ENCODE results near the gene GOPC.

Gene GOPC

DNA sequence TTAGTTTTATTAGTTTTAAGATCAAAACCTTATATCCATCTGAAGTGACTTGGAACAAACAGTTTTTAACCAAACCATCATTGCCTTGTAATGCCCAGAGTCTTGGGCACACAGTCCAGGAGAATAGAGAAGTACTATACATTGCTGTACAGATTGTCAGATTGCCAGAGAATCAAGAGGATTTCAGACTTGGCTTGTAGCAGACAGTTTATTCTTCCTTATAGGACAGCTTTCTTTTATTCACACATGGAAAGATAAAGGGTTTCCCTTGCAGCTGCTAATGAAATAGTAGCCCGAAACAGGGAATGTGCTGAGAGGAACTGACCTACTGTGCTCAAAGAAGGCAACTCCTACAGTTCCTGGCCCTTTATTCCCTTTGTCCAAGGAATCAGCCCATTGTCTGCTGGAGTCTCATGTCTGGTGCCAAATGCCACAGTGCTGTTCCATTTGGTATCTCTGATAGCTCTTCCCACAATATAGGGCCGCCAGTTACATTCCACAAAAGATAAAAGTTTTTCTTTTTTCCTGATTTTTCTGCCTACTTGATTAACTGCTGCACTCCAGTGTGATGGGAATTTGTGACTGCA lies 89.2 kb downstream of the GOPC start:
- DNase-seq = no peak

DNA sequence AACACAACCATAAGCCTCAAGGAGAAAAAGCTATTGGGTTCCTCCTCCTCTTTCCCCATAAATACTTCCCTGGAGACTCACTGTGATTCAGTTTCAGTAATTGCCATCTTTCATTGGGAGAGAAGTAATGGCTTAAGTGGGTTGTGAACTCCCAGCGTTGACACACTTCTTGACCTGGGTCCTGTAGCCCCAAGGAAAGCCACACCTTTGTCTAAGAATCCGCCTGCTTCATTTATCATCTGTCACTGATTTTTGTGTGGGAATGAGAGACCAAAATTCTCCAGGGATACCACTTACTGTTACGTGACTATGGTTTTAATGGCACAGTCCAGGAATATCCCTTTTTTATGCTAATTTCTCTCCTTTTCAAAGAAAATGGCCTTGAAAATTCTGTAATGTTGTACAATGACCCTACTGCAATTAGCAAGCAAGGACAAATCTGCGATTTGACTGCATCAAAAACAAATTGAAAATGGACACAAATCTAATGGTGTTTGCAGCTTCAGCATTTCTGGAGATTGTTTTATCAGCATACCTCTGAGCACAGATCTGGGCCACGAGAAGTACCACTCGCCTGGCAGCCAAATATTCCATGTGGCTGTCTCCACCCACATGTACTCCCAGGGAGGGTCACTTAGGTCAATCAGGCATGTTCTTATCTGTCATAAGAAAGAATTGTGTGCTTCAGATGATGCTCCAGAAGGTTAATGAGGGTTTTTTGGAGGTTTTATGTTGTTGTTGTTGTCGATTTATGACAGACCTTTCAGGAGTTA lies 90.1 kb downstream of the GOPC start:
- DNase-seq = no peak
